ENCODE results near the gene DDX5. TPM values are rescaled to one million over a fixed set of nuclear protein-coding genes. Genes with fewer than 3 reads are reported as not detected.

The DDX5 gene
- total and polyA plus RNA-seq, 2 of the 13 experiments (the other 11 are each of a cell fraction or from before 2014, with no cell fraction given): 503 to 684 TPM

DNA sequence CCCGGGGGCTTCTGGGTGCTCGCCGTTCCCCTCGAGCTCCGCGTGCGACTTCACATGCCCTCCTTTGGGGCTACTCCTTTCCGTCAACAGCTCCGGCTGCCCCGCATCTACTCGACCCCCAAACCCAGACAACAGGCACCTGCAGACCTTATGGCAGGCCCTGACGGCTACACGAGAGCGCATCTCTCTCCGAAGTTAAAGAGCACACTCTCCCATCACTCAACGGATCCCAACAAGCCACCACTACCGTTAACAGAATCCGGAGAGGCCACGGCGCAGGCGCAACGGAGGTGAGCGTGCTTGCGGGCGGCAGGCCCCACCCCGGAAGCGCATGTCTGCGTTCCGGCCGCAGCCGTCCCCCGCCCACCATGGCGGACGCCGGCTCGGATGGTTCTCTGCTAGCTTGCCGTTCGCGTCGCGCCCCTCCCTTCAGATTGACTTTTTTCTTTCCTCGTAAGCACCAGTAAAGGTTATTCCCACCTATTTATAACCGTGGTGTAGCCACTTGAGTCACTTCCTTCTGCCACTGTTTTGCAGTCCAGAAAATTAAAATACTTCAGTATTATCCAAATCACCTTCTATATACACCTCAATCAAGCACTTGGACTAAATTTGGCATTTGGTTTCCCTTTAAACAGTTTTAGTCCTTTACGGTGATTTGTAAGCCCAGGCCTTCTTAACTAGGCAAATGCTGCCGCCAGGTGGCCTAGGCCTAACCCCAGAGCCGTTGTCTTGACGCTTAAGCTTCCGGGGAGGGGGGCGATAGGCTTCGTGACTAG is 9.1 kb downstream of the DDX5 start, which contains the start of gene POLG2 (continued):
- TF ChIP-seq, protein P1, sequence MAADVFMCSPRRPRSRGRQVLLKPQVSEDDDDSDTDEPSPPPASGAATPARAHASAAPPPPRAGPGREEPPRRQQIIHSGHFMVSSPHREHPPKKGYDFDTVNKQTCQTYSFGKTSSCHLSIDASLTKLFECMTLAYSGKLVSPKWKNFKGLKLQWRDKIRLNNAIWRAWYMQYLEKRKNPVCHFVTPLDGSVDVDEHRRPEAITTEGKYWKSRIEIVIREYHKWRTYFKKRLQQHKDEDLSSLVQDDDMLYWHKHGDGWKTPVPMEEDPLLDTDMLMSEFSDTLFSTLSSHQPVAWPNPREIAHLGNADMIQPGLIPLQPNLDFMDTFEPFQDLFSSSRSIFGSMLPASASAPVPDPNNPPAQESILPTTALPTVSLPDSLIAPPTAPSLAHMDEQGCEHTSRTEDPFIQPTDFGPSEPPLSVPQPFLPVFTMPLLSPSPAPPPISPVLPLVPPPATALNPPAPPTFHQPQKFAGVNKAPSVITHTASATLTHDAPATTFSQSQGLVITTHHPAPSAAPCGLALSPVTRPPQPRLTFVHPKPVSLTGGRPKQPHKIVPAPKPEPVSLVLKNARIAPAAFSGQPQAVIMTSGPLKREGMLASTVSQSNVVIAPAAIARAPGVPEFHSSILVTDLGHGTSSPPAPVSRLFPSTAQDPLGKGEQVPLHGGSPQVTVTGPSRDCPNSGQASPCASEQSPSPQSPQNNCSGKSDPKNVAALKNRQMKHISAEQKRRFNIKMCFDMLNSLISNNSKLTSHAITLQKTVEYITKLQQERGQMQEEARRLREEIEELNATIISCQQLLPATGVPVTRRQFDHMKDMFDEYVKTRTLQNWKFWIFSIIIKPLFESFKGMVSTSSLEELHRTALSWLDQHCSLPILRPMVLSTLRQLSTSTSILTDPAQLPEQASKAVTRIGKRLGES (CRISPR knock-in tag; IDR thresholded peaks at IDR 0.05; ENCODE audit: borderline replicate concordance): no peak
- TF ChIP-seq, protein P2, sequence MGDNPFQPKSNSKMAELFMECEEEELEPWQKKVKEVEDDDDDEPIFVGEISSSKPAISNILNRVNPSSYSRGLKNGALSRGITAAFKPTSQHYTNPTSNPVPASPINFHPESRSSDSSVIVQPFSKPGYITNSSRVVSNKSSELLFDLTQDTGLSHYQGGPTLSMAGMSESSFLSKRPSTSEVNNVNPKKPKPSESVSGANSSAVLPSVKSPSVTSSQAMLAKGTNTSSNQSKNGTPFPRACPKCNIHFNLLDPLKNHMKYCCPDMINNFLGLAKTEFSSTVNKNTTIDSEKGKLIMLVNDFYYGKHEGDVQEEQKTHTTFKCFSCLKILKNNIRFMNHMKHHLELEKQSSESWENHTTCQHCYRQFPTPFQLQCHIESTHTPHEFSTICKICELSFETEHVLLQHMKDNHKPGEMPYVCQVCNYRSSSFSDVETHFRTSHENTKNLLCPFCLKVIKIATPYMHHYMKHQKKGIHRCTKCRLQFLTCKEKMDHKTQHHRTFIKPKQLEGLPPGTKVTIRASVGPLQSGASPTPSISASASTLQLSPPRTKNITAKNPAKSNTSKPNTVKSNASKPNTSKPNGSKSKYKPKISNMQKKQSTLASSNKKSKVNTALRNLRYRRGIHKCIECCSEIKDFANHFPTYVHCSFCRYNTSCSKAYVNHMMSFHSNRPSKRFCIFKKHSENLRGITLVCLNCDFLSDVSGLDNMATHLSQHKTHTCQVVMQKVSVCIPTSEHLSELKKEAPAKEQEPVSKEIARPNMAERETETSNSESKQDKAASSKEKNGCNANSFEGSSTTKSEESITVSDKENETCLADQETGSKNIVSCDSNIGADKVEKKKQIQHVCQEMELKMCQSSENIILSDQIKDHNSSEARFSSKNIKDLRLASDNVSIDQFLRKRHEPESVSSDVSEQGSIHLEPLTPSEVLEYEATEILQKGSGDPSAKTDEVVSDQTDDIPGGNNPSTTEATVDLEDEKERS (CRISPR knock-in tag; IDR thresholded peaks at IDR 0.05): no peak
- TF ChIP-seq, protein P3, sequence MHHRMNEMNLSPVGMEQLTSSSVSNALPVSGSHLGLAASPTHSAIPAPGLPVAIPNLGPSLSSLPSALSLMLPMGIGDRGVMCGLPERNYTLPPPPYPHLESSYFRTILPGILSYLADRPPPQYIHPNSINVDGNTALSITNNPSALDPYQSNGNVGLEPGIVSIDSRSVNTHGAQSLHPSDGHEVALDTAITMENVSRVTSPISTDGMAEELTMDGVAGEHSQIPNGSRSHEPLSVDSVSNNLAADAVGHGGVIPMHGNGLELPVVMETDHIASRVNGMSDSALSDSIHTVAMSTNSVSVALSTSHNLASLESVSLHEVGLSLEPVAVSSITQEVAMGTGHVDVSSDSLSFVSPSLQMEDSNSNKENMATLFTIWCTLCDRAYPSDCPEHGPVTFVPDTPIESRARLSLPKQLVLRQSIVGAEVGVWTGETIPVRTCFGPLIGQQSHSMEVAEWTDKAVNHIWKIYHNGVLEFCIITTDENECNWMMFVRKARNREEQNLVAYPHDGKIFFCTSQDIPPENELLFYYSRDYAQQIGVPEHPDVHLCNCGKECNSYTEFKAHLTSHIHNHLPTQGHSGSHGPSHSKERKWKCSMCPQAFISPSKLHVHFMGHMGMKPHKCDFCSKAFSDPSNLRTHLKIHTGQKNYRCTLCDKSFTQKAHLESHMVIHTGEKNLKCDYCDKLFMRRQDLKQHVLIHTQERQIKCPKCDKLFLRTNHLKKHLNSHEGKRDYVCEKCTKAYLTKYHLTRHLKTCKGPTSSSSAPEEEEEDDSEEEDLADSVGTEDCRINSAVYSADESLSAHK (CRISPR knock-in tag; IDR thresholded peaks at IDR 0.05; ENCODE audit: borderline replicate concordance): no peak
- TF ChIP-seq TMF1 (CRISPR knock-in tag; IDR thresholded peaks at IDR 0.05; ENCODE audit: low read depth) (no peak; the same call in 1 of the 2 replicates), ZNF616 (CRISPR knock-in tag; IDR thresholded peaks at IDR 0.05; ENCODE audit: low read depth) (0 out of 2 replicates have a peak, but pooled peaks have one; percentile 54), ZC3H13 (CRISPR knock-in tag; IDR thresholded peaks at IDR 0.05) (peak; percentile 80), U2AF2 (IDR thresholded peaks at IDR 0.05; ENCODE audit: low read depth, low read length) (no peak), RAD51 (IDR thresholded peaks at IDR 0.05; ENCODE audit: borderline replicate concordance) (no peak), SMAD1 (CRISPR knock-in tag; IDR thresholded peaks at IDR 0.05; ENCODE audit: borderline replicate concordance, low read depth) (peak; percentile 88; the same call in 1 of the 2 replicates)
- TF ChIP-seq, protein P4, sequence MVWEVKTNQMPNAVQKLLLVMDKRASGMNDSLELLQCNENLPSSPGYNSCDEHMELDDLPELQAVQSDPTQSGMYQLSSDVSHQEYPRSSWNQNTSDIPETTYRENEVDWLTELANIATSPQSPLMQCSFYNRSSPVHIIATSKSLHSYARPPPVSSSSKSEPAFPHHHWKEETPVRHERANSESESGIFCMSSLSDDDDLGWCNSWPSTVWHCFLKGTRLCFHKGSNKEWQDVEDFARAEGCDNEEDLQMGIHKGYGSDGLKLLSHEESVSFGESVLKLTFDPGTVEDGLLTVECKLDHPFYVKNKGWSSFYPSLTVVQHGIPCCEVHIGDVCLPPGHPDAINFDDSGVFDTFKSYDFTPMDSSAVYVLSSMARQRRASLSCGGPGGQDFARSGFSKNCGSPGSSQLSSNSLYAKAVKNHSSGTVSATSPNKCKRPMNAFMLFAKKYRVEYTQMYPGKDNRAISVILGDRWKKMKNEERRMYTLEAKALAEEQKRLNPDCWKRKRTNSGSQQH (CRISPR knock-in tag; IDR thresholded peaks at IDR 0.05; ENCODE audit: low read depth): peak; percentile 50; the same call in 1 of the 2 replicates
- TF ChIP-seq, protein P5, sequence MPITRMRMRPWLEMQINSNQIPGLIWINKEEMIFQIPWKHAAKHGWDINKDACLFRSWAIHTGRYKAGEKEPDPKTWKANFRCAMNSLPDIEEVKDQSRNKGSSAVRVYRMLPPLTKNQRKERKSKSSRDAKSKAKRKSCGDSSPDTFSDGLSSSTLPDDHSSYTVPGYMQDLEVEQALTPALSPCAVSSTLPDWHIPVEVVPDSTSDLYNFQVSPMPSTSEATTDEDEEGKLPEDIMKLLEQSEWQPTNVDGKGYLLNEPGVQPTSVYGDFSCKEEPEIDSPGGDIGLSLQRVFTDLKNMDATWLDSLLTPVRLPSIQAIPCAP (CRISPR knock-in tag; IDR thresholded peaks at IDR 0.05; ENCODE audit: low read depth): peak; percentile 74; the same call in 1 of the 2 replicates

Data from HepG2 (cell line).